HG03378 (cell line): ENCODE measurements around the gene SBK3.

Experiments
- ATAC-seq: cut with Tn5 transposase; IDR thresholded peaks from one replicate; pipeline ENCODE4 v1.9.1; 2021; ENCODE audit warnings: mild to moderate bottlenecking, moderate library complexity; ENCODE audit not compliant: unreplicated experiment

The SBK3 gene

GRCh38 chr19:55491546-55492360 lies 53.6 kb downstream of the SBK3 start:
- ATAC-seq: no peak
